Chondrocyte (in vitro differentiated cells): Measurements from ENCODE around the gene ABCA13. TPM values are rescaled to one million over a fixed set of nuclear protein-coding genes. Genes with fewer than 3 reads are reported as not detected.

Source experiments
- DNase-seq: peaks from one replicate; pipeline ENCODE4 v3.0.0; 2021; ENCODE audit warnings: mixed read lengths, low spot score
- H3K27ac Mint-ChIP-seq: one replicate; pipeline ENCODE4 v1.8.0; 2021; ENCODE audit warnings: mild to moderate bottlenecking, moderate library complexity, mixed read lengths; ENCODE audit not compliant: unreplicated experiment
- H3K27me3 Mint-ChIP-seq: 2 replicates; pipeline ENCODE4 v1.8.0; 2021; ENCODE audit warnings: low read depth, mixed read lengths
- H3K36me3 Mint-ChIP-seq: 2 replicates; pipeline ENCODE4 v1.8.0; 2021; ENCODE audit warnings: low read depth, mixed read lengths
- H3K4me1 Mint-ChIP-seq: 2 replicates; pipeline ENCODE4 v1.8.0; 2021; ENCODE audit warnings: low read depth, mild to moderate bottlenecking, mixed read lengths
- H3K4me3 Mint-ChIP-seq: one replicate; pipeline ENCODE4 v1.8.0; 2021; ENCODE audit warnings: mild to moderate bottlenecking, moderate library complexity, mixed read lengths; ENCODE audit not compliant: unreplicated experiment
- H3K9me3 Mint-ChIP-seq: 2 replicates; pipeline ENCODE4 v1.8.0; 2021; ENCODE audit warnings: low read depth, mixed read lengths
- CTCF ChIP-seq: fragments of 200-600 bp; sonication (generic); IDR thresholded peaks from 2 replicates; pipeline ENCODE4 v1.5.0; 2021; ENCODE audit warnings: antibody characterized with exemption, mild to moderate bottlenecking, moderate library complexity
- total RNA-seq: library from RNA; stranded (reverse); gene quantifications from 3 replicates; pipeline ENCODE4 v1.2.1, GENCODE V29; 2021

ABCA13 gene
- total RNA-seq, 1 donor from 2014 or later = 0.07 TPM

- H3K4me1 Mint-ChIP-seq = no peaks in the 10 kb centered on the region
- H3K4me3 Mint-ChIP-seq = no peak overlapping the region
- no peaks in the 10 kb centered on the region for H3K36me3 Mint-ChIP-seq
- peaks cover 15% of the 10 kb centered on the region for H3K27me3 Mint-ChIP-seq
- H3K27ac Mint-ChIP-seq = no peak overlapping the region
- no peaks in the 10 kb centered on the region for H3K9me3 Mint-ChIP-seq
- TF ChIP-seq CTCF = no peak
- no peak for DNase-seq
Observed at GRCh38 chr7:48148311-48148710, 22.9 kb upstream of the ABCA13 start.

GRCh38 chr7:48149058-48149457, 22.2 kb upstream of the ABCA13 start:
- Mint-ChIP-seq H3K4me3 (no peak overlapping the region), H3K27ac (no peak overlapping the region), H3K27me3 (peaks cover 15% of the 10 kb centered on the region), H3K36me3 (no peaks in the 10 kb centered on the region), H3K9me3 (no peaks in the 10 kb centered on the region), H3K4me1 (no peaks in the 10 kb centered on the region)
- DNase-seq = no peak
- no peak for TF ChIP-seq CTCF

- H3K4me3 Mint-ChIP-seq = no peak overlapping the region
- no peak for DNase-seq
- peaks cover 18% of the 10 kb centered on the region for H3K27me3 Mint-ChIP-seq
- H3K9me3 Mint-ChIP-seq = no peaks in the 10 kb centered on the region
- H3K4me1 Mint-ChIP-seq = no peaks in the 10 kb centered on the region
- no peak overlapping the region for H3K27ac Mint-ChIP-seq
- H3K36me3 Mint-ChIP-seq = no peaks in the 10 kb centered on the region
- TF ChIP-seq CTCF = no peak
Observed at GRCh38 chr7:48150086-48150485, 21.2 kb upstream of the ABCA13 start.

GRCh38 chr7:48154792-48155413, 16.4 kb upstream of the ABCA13 start:
- peak; percentile 86 for TF ChIP-seq CTCF
- H3K36me3 Mint-ChIP-seq = no peaks in the 10 kb centered on the region
- no peaks in the 10 kb centered on the region for H3K9me3 Mint-ChIP-seq
- DNase-seq = no peak
- H3K27ac Mint-ChIP-seq = no peak overlapping the region
- H3K4me3 Mint-ChIP-seq = no peak overlapping the region
- peaks cover 8% of the 10 kb centered on the region for H3K27me3 Mint-ChIP-seq
- H3K4me1 Mint-ChIP-seq = peaks cover 12% of the 10 kb centered on the region

GRCh38 chr7:48158404-48158803, 12.9 kb upstream of the ABCA13 start:
- Mint-ChIP-seq H3K36me3 (no peaks in the 10 kb centered on the region), H3K4me3 (no peak overlapping the region), H3K9me3 (peaks cover 3% of the 10 kb centered on the region), H3K27ac (peak overlapping the region; percentile 6), H3K27me3 (peaks cover 3% of the 10 kb centered on the region), H3K4me1 (peaks cover 12% of the 10 kb centered on the region)
- DNase-seq = no peak
- TF ChIP-seq CTCF = no peak
